Activated naive CD4-positive, alpha-beta T cell treated with Interleukin-2 at 50 U/mL for 16 hours (primary cell): Measurements from ENCODE around the gene INPP5B.

ENCODE experiments used
- DNase-seq: peaks from one replicate; pipeline ENCODE4 v3.0.0-alpha.2; 2020

Gene INPP5B

DNA sequence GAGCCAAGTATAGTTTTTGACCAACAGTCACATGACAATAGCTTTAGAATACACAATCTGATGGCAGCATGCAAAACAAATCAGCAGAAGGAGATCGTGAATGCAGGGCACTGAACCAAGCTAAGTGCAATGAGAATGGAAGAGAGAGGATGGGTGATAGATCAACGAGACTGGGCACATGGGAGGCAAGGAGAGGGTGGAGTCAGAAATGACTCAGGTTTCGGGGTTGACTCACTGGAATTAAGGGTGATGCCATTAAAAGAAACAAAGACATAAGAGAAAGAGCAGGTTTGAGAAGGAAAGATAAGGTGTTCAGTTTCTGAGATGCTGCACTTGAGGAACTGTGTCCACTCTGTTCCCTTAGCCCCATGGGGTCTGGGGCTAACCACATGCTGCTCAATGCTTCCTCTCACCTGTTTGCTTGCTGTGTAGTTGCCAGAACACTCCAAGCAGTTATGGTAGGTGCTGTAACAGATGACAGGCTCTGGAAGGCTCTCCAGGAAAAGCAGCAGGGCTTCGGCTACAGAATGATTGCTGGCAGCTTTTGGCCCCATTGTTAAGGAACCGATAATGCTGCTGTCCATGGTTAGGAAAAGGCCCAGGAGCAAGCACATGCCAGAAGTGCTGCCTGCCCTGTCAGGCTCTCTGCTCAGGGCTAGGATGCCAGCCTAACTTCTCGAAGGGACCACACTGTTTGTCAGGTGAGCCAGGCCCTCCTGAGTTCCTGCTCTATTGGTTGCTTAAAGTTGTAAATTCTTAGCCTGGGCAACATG is 81.3 kb downstream of the INPP5B start:
- peak; percentile 42 for DNase-seq

DNA sequence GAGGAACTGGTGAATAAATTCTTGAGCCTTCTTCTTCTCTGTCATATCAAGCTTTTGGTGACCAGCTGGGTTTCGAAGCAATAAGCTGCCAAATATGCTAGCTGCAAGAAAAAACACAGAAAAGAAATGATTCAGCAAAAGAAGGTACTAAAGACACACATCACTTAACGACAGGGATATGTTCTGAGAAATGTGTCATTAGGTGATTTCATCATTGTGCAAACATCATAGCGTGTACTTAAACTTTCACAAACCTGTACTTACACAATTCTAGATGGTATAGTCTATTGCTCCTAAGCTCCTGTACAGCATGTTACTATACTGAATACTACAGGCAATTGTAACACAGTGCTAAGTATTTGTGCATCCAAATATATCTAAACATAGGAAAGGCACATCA is 84.5 kb downstream of the INPP5B start:
- DNase-seq, result no peak

DNA sequence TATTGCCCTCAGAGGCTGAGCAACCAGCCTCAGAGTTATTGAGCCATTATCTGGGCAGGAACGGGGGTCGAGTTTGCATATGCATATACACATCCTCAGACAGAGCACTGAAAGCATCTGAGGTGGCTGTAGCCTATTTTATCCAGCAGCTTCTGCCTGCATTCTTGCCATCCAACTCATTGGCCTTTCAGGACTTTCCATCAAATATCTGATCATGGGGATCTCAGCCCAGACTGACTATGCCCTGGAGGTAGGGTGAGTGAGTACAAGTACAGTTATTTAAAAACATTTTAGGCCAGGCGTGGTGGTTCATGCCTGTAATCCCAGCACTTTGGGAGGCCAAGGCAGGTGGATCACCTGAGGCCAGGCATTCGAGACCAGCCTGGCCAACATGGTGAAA is 85.7 kb downstream of the INPP5B start:
- DNase-seq, result no peak

DNA sequence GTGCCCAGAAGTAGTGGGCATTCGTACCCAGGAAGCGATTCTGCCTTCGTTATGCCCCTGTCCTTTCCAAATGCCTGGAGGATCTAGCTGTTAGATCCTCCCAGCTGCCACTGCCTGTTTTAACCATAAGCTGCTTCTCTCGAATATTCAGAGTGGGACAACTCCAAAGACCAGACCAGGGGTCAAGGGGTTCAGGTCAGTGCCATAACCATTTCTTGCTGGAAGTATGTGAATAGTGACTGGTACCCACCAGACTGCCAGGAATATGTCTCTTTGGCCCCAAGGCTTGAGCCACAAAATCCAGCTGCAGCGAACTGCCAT is 86.5 kb downstream of the INPP5B start:
- no peak for DNase-seq

DNA sequence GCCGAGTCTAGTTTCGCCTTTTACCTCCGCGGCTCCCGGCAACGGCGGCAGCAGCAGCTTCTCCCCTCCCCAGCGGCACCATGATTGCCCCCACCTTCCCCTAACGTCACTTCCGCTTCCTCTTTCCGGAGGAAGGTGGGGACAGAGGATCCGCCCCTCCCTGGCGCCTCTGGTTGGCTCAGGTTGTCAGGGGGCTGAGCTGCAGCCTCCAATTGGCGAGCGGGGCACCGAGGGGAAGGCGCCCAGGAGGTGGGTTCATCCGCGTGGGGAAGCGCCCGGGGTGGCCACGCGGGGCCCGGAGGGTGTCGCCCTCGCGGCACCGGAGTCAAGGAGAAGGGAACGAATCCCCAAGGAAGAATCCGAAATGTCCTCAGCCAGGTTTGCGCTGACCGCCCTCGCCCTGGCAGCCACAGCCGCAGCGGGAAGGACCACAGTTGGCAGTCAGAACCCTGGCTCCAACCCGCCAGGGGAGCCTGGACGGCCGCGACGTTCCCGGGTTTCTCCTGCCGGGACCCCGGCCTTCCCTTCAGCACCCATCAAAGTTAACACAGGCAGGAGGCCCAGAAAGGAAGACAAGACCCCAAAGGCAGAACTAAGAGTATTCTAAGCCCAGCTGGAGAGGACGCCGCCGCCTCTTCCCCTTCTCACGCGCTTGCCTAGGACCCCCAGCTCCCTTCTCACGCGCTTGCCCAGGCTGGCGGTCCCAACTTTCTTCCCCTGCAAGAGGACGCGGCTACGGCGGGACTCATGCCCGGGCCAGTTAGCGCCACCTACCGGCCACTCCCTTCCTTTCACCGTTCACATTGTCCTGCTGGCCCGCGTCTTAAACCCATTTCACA is 87.1 kb downstream of the INPP5B start, which contains the start of gene MTF1:
Gene MTF1 (minus strand): TSS at position 86 of the 839 bp plus-strand sequence. CDS start 1,934 bp downstream, outside the sequence.
- peak; percentile 98 for DNase-seq

DNA sequence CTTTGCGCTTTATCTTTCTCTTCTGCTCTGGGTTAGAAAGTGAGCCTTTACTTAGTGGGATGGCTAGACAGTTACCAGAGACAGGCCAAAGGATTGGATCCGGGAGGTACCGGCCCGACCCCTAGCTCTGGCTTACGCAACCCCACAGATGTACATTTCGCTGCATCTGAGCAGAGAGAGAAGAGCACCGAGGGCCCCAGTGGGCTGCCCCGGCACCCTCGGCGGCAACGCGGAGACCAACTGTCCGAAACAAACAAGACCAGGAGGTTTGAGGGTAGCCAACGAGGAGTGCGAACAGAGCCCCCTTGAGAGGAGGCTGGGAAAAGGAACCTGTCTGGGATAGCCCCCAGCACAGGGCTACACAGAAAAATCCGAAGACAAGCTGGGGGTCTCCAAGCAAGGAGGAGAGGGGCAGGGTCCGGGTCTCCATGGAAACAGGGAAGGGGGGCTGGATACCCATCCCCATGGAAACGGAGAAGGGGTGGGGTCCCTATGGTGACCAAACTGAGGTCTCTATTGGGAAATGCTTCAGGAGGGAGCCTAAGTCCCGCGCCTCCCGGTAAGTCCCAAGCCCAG is 87.8 kb downstream of the INPP5B start:
- DNase-seq, result no peak

DNA sequence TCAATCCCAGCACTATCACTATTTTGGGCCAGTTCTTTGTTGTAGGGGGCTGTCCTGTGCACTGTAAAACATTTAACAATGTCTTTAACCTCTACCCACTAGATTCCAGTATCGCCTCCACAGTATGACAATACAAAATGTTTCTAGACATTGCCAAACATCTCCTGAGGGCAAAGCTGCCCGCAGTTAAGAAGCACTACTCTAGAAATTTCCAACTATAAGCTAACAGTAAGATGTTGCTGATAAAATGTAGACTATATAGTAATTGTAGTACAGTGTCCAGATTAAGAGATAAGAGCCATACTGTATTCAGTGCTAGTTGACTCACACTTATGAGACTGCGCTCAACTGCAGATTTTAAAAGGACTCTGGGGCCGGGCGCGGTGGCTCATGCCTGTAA is 92.4 kb downstream of the INPP5B start:
- no peak for DNase-seq

DNA sequence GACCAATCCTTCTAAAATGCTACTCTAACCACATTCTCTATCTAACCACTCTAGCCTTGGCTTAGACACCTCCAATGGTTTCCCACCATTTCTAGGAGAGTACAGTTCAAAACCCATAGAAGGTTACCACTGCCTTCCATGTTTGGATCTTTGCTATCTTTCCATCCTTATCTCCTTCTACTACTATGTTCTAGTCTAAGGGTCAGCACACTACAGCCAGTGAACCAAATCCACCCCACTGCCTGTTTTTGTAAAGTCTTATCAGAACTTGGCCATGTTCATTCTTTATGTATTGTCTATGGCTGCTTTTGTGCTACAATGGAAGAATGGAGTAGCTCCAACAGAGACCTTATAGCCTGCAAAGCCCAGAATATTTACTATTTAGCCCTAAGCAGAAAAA is 93.7 kb downstream of the INPP5B start:
- DNase-seq, result no peak

DNA sequence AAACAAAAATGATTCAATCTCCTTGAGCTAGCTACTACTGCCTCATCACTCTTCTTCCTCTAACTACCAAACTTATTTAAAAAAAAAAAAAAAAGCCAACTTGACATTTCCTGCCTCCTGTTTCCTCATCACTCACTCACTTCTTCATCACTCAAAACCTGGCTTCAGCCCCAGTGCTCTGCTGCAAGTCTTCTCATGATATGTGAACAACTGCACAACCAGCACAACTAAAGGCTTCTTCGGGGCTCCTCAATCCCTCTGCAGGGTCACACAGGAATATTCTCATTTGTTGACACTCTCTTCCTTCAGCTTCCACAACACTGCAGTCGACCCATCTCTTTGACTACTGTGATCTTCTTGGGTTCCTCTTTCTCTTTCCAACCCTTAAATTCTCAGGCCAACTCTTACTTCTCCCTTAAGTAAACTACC is 95.1 kb downstream of the INPP5B start:
- no peak for DNase-seq

DNA sequence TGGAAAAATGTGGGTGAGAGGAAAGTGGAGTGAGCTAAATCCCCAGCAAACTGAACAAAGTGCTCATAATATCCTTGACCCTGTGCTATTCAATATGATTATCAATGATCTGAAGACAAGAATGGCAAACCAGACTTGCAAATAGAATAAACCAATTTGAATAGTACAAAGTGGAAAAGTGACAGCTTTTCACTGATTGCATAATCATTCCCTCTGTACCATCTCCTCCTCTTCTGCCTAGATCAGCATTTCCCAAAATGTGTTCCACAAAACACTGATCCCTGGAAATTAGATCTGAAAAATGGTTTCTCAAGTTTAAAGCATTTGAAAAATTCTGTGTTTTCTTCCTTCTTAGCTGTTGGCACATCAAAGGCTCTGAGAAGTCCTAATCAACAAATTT is 95.6 kb downstream of the INPP5B start:
- DNase-seq, result no peak

DNA sequence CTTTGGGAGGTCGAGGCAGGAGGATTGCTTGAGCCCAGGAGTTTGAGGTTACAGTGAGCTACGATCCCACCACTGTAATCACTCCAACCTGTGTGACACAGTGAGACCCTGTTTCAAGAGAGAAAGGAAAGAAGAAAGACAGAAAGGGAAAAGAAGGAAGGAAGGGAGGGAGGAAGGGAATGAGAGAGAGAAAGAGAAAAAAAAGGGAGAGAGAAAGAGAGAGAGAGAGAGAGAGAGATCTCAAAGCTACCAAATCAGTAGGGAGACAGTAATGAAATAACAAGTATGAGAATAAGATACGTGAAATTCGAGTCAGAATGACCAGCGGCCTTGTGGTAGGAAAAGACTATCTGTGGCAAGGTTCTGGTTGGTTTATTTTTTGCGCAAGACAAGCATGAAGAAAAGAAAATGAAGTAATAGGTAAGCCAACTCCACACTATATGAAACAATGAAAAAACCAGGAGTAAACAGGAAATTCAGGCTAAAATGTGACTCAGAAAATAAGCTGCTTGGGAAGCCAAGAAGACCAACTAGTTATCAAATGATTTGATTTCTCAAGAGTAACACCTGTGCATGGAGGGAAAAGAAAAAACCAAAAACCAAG is 96.4 kb downstream of the INPP5B start:
- DNase-seq, result no peak

DNA sequence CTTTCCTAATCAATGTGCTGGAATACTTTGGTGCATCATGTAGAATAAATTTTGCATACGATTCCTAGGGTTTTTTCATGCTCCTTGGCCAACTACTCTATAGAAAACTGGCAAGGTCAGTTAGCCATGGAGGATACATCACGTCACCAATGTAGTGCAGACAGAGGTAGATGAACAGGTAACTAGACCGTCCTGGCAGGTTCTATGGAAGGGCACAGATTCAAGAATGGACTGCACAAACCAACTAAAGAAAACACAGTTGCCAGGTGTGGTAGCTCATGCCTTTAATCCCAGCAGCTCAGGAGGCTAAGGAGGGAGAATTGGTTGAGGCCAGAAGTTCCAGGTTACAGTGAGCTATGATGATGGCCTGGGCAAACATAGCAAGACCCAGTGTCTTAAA is 97.4 kb downstream of the INPP5B start:
- no peak for DNase-seq

DNA sequence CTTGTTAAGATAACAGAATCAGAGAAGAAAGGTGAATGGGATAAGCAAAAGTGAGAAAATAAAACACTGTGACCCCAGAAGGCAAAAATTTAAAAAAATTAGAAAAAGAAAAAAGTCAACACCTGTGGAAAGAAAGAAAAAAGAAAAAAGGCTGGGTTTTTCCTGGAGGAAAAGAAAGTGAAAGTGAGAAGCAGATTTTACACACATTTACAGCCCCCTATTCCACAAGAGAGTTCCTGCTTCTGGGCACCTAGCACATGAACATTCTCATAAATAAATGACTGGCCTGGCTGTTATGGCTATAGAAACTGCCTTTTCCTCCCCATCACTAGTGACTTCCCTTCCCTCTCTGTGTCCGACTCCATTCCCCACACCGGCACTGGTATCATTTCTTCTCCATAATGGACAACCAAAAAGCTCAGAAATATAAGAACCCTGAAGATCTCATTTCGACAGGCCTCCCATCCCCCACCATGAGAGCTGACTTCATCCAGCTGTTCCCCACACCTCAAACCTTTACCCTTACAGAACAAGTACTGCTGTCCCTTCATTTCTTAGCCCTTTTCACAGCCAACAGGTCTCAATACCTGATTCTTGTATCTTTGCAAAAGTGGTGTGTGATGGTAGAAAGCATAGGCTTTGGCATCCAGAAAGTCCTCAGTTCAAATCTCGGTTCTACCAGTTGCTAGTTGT is 100.1 kb downstream of the INPP5B start:
- DNase-seq, result no peak

DNA sequence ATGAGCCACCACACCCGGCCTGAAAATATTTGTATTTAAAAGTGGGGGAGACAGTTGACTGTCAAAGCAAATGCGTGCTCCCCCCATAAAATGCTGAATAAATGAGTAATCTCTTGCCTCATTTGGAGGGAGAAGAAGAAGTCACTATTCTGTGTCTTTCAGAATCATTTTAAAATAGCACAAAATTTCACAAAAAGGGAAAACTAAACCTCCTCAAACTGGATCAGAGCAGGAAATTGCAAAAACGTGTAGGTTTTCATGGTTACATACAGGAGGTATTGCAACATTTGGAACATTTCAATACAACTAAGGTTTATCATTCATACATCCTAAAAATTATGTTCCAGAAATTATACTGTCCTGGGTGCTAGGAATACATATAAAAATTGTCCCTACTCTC is 101.1 kb downstream of the INPP5B start:
- no peak for DNase-seq

DNA sequence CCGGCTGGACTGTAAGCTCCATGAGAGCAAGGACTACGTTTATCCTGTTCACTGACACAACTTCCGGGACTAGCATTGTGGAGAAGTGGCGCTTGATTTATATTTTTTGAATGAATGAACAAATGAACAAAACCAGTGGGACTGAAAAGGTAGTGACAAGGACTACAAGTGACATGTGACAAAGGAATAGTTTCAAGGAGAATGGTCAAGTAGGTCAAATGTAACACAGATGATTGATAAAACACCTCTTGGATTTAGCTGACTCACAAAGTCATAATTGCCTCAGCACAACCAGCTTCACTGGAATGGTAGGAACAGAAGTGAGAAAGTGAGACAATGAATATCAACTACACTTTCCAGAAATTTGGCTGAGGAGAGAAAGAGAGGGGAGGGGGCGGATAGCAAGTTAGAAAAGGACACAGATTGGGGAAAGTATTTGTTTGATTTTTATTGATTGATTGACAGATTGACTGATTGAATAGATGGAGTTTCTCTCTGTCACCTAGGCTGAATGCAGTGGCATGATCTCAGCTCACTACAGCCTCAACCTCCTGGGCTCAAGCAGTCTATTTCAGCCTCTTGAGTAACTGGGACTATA is 101.7 kb downstream of the INPP5B start:
- no peak for DNase-seq

DNA sequence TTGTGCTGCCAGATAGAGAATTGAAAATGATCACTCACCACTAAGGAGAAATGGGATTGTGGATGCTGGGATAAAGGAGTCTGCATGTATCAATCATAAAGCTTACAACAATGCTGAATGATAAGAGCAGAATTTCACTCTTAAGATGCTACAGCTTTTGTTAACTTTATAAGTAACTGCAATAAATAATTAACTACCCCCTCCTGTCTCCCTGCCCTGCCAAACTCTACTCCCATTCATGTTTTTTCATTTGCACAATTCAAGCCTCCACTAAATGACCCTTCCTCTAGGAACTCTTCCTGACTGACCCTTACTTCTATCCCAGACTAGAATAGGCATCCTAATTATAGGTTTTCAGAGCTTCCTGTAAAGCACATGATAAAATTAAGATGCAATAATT is 102.3 kb downstream of the INPP5B start:
- no peak for DNase-seq

DNA sequence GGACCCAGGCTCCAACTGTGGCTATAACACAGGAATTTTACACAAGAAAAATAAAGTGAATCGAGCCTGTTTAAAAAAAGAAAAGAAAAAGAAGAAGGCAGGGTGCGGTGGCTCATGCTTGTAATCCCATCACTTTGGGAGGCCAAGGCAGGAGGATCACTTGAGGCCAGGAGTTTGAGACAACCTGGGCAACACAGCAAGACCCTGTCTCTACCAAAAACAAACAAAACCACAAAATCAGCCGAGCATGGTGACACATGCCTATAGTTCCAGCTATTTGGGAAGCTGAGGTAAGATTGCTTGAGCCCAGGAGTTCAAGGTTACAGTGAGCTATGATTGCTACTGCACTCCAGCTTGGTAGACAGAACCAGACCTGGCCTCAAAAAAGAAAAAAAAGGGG is 105.2 kb downstream of the INPP5B start:
- no peak for DNase-seq

DNA sequence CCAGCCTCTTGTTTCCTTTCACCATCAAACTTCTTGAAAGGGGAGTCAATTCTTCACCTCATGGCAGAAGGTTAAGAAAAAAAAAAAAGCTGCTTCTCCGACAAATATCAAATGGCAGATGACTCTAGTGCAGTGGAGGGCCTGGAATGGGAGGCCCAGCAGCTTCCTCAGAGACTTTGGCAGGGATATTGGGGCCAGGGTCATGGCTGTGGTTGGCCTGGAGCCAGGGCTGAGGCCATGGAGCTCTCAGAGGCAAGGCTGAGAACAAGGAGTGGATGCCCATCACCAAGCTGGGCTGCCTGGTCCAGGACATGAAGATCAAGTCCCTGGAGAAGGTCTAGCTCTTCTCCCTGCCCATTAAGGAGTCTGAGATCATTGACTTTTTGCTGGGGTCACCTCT is 106.1 kb downstream of the INPP5B start:
- no peak for DNase-seq

DNA sequence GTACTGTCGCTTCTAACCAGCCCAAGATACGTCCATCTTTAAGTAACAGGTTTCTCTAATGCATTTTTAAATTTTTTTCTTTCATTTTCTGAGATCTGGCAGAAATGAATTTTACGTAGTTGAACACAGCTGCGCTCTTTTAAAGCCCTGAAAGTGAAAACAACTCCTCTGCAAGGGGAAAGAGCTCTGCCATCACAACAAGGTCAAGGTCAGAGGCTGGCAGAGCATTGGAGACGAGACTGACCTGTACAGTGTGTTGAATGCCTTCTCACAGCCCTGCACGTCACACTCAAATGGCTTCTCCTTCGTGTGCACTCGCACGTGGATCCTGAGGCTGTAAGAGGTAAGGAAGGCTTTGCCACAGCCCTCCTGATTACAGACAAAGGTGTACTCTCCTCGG is 107.2 kb downstream of the INPP5B start:
- no peak for DNase-seq

DNA sequence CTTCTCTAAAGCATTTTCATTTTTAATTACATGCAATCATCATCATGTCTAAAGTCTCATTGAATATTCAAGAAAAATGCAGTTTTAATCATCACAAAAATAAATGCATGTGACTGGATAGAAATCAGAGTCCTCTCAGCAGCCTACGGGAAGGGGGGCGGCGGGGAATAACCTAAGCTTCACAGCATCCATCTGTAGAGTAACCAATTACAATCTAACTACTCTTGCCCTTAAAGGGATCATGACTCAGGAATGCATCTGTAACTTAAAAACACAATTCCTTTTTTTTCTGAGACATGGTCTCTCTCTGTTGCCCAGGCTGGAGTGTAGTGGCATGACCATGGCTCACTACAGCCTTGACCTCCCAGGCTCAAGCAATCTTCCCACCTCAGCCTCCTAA is 110.1 kb downstream of the INPP5B start:
- no peak for DNase-seq

DNA sequence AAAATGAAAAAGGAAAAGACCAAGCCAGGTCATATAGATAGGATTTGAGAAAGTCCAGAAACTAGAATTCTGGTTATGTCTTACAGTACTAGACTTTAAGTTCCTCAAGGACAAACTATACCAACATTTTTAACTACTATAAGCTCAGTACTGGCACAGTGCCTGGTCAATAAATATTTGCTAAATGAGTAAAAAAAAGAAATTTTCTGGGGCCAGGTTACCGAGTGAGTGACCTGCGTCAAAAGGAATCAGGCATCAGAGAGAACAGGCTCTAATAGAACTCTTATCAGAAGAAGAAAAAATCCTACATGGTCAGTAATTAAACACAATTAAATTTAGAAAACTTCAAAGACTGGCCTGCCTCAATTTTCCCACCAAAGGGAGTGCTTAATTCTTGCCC is 115.0 kb downstream of the INPP5B start:
- no peak for DNase-seq

DNA sequence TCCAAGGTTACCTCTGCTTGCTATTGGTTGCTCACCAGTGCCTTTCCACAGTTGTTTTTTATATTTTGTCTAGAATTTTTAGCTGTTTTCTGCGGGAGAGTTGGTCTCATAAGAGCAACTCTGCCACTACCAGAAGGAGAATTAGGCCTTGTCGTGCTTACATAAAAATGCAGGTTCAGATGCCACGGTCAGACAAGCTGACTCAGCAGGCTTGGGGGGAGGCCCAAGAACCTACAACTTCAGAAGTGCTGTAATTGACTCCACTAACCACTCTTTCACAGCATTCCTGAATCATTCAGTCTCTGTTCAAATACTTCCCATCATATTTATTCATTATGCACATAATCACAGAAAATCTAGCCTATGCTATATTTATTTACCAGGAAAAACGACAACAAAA is 115.7 kb downstream of the INPP5B start:
- no peak for DNase-seq
